ENCODE measurements around the gene TEKT1. TPM values are rescaled to one million over a fixed set of nuclear protein-coding genes. Genes with fewer than 3 reads are reported as not detected.

TEKT1 gene
- total RNA-seq, result not detected in 2 replicates

DNA sequence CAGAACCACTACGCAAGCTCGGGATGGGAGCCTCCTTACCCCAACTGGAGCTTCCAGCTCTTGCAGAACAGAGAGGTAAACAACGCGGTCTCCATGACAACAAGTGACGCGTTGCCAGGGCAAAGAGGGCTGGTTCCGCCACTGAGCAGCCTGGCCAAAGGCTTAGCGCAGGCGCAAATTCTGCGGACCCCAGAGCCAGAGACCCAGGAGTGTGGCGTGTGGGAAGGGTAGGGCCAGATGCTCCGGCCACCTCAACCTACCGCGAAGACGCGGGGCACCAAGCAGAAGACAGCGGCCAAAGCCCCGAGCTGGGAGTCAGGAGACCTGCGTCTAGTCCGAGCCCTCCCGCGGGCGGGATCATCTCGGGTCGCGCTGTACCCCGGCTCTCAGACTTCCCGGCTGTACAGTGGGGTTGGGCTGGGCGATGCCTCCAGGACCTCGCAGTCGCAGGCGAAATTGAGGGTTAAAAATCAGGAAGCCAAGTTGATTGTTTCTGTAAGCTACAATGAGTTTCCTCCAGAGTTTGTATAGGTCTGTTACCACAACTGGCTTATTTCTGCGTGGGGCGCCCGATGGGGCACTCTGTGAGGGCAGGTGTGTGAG lies at the start of gene TEKT1:
TEKT1 (minus strand) TSS at position 69 of the 603 bp plus-strand sequence. CDS start 1,353 bp downstream, outside the sequence.

DNA sequence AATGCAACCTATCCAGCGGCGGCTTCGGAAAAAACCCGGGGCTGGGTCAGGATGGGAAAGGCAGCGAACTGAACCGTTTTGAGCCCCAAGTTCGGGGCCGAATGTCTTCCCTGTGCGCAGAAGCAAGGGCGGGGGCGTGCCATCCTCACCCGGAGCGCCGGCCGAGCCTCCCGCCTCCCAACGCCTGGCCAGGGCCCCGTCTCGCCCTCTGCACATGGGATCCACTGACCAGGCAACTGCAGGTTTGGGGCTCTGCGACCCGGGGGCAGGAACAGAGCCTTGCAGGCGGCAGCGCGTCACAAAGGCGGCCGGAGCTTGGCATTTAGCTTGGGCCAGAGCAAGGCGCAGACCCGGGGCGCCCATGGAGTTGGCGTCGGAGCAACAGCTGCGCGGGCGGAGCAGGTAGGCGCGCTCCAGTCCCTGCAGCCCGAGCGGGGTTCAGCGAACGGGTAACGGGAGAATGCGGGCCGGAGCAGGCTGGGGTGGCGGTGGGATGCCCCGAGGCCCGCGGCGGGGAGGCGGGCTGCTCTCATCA lies 55.6 kb downstream of the TEKT1 start, which contains the start of gene FBXO39:
FBXO39 (plus strand) TSS at position 345 of the 535 bp plus-strand sequence. CDS start 3,654 bp downstream, outside the sequence.

DNA sequence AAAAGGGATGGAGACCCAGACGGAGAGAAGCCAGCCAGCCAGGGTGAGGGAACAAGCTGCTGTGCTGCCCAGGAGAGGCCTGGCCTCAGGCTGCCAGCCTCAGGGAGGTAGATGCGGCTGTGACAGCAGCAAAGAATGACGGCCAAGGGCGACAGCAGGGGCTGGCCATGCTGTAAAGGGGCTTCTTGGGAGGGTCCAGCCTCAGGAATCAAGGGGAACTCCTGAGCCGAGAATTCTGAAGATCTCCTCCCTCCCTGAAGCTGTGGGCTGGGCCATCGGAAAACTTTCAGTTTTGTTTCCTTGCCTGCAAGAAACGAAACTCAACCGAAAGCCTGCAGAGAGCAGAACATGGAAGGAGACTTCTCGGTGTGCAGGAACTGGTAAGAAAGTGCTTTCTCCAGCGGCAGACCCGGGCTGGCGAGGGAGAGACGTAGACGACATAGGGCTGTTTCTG lies 75.8 kb downstream of the TEKT1 start, which contains the start of gene XAF1:
XAF1 (plus strand) TSS at position 316 of the 454 bp plus-strand sequence; CDS start at position 349, 33 bp downstream.

Other genes with a start within 250 kb of the TEKT1 start
- 12.8 and 16.0 TPM in 2 replicates for gene KIAA0753, start 191.0 kb downstream of the TEKT1 start, total RNA-seq
- 48.6 and 56.8 TPM in 2 replicates for gene TXNDC17, start 190.7 kb downstream of the TEKT1 start, total RNA-seq
- gene MED31, start 180.1 kb downstream of the TEKT1 start, total RNA-seq, result 7.2 and 8.0 TPM in 2 replicates
- 0.46 and 0.72 TPM in 2 replicates for gene C17orf100, start 180.0 kb downstream of the TEKT1 start, total RNA-seq
- gene SLC13A5, start 118.4 kb downstream of the TEKT1 start, total RNA-seq, result not detected in 2 replicates
- 20.0 and 37.0 TPM in 2 replicates for gene XAF1, start 75.7 kb downstream of the TEKT1 start, total RNA-seq
- 0.07 and 0.26 TPM in 2 replicates for gene FBXO39, start 55.5 kb downstream of the TEKT1 start, total RNA-seq
- gene ALOX12, start 164.3 kb upstream of the TEKT1 start, total RNA-seq, result not detected in 2 replicates
- gene RNASEK, start 180.9 kb upstream of the TEKT1 start, total RNA-seq, result 88.2 and 97.8 TPM in 2 replicates
- 0.20 and 0.36 TPM in 2 replicates for gene BCL6B, start 191.3 kb upstream of the TEKT1 start, total RNA-seq
- 0.85 and 1.1 TPM in 2 replicates for gene SLC16A13, start 204.3 kb upstream of the TEKT1 start, total RNA-seq
- 0.10 and 0.13 TPM in 2 replicates for gene SLC16A11, start 212.4 kb upstream of the TEKT1 start, total RNA-seq
- gene CLEC10A, start 248.5 kb upstream of the TEKT1 start, total RNA-seq, result not detected in 2 replicates